K562 (cell line): ENCODE measurements around the gene MAST1. TPM values are rescaled to one million over a fixed set of nuclear protein-coding genes. Genes with fewer than 3 reads are reported as not detected.
A peak's percentile ranks its signal among the peaks of the same experiment; 100 is the strongest.

Experiments used
- ATF1 ChIP-seq, 2 experiments: fragments of 450-650 bp in 1 of 2; IDR thresholded peaks; 2 replicates each; pipeline ENCODE4 v1.6.1; 2016; ENCODE audit warnings: missing compliant biosample characterization in 1 of 2, missing genetic modification characterization in 1 of 2
- BACH1 ChIP-seq: fragments of 200-800 bp; sonication (Bioruptor generic); IDR thresholded peaks from 2 replicates; pipeline ENCODE4 v1.6.1; 2016; ENCODE audit warnings: missing genetic modification characterization, missing compliant biosample characterization
- BCOR ChIP-seq: fragments of 450-650 bp; IDR thresholded peaks from 2 replicates; pipeline ENCODE4 v1.6.1; 2016
- E2F6 ChIP-seq, 2 experiments: IDR thresholded peaks; 2 replicates each; pipeline ENCODE4 v1.6.1; 2011; ENCODE audit warnings: borderline replicate concordance in 1 of 2, control low read depth in 1 of 2, low read depth in 1 of 2, low read length in 1 of 2, mild to moderate bottlenecking in 1 of 2, mixed read lengths in 1 of 2, moderate library complexity in 1 of 2; ENCODE audit not compliant: insufficient read depth in 1 of 2, insufficient read length in 1 of 2, poor library complexity in 1 of 2, severe bottlenecking in 1 of 2; ENCODE audit errors: extremely low read depth in 1 of 2
- EGR1 ChIP-seq: fragments of 450-650 bp; conservative IDR thresholded peaks from 2 replicates; pipeline ENCODE4 v1.6.1; 2017; ENCODE audit warnings: mild to moderate bottlenecking
- GATA2 ChIP-seq: sonication (generic); formaldehyde crosslinking; IDR thresholded peaks from 2 replicates; pipeline ENCODE4 v1.4.0; 2020; ENCODE audit warnings: mild to moderate bottlenecking, missing genetic modification reagents
- MED1 ChIP-seq: sonication (generic); formaldehyde crosslinking; IDR thresholded peaks from 2 replicates; pipeline ENCODE4 v1.8.1; 2023; ENCODE audit warnings: missing genetic modification reagents, borderline replicate concordance
- NR4A1 ChIP-seq, 2 experiments: fragments of 250-450 bp in 1 of 2; fragments of 450-650 bp in 1 of 2; sonication (Bioruptor Pico) in 1 of 2; IDR thresholded peaks; 2 replicates each; pipeline versions ENCODE4 v1.4.0 to v1.6.1; 2016 to 2020; ENCODE audit warnings: mild to moderate bottlenecking in 2 of 2, missing compliant biosample characterization in 1 of 2, missing genetic modification characterization in 1 of 2, moderate library complexity in 1 of 2
- PATZ1 ChIP-seq: fragments of 250-450 bp; sonication (Bioruptor Pico); IDR thresholded peaks from 2 replicates; pipeline ENCODE4 v1.5.0; 2020; ENCODE audit warnings: mild to moderate bottlenecking, borderline replicate concordance
- PRPF4 ChIP-seq: fragments of 200-400 bp; formaldehyde crosslinking; IDR thresholded peaks from one replicate; pipeline ENCODE4 v1.6.1; 2017; ENCODE audit warnings: low read length, low read depth, mild to moderate bottlenecking; ENCODE audit not compliant: insufficient read depth, poor library complexity, severe bottlenecking
- SFPQ ChIP-seq: fragments of 200-400 bp; formaldehyde crosslinking; IDR thresholded peaks from 2 replicates; pipeline ENCODE4 v1.6.1; 2017; ENCODE audit warnings: mild to moderate bottlenecking, low read depth, low read length, moderate library complexity
- SMARCA5 ChIP-seq: fragments of 450-650 bp; IDR thresholded peaks from 2 replicates; pipeline ENCODE4 v1.6.1; 2016
- SMARCC2 ChIP-seq: fragments of 450-650 bp; IDR thresholded peaks from 2 replicates; pipeline ENCODE4 v1.6.1; 2017; ENCODE audit warnings: antibody characterized with exemption, moderate library complexity, mild to moderate bottlenecking, low read depth
- SNAPC5 ChIP-seq: fragments of 250-450 bp; sonication (Bioruptor Pico); IDR thresholded peaks from 2 replicates; pipeline ENCODE4 v1.8.0; 2021; ENCODE audit warnings: moderate library complexity, mild to moderate bottlenecking, inconsistent platforms
- TFAM ChIP-seq: fragments of 250-450 bp; sonication (Bioruptor Pico); conservative IDR thresholded peaks from 2 replicates; pipeline ENCODE4 v1.5.0; 2021; ENCODE audit warnings: mild to moderate bottlenecking, moderate library complexity
- ZNF395 ChIP-seq: fragments of 200-800 bp; sonication (Bioruptor generic); IDR thresholded peaks from 2 replicates; pipeline ENCODE4 v1.6.1; 2017; ENCODE audit warnings: missing genetic modification characterization, missing compliant biosample characterization
- ZNF740 ChIP-seq, 3 experiments: fragments of 200-800 bp in 1 of 3; sonication (Bioruptor generic) in 1 of 3; sonication (generic) in 1 of 3; formaldehyde crosslinking in 1 of 3; IDR thresholded peaks; 2 replicates each; pipeline versions ENCODE4 v1.6.1 to v1.8.0; 2016 to 2022; ENCODE audit warnings: mild to moderate bottlenecking in 2 of 3, missing compliant biosample characterization in 2 of 3, missing genetic modification characterization in 2 of 3, missing genetic modification reagents in 1 of 3
- polyA plus RNA-seq, 8 experiments: library from polyadenylated mRNA; depleted of rRNA in 4 of 8; stranded (reverse) in 5 of 8; unstranded in 3 of 8; fragments of >200 nt; fragmentation: Nextera tagmentation in 2 of 8; fragmentation: Illumina TruSeq in 1 of 8; extraction: Ambion mirVana in 2 of 8; extraction: Trizol in 1 of 8; gene quantifications; 2 replicates each; pipeline versions ENCODE4 v1.2.1 to v1.2.3, GENCODE V29; 2011 to 2014; ENCODE audit warnings: inconsistent platforms in 1 of 8, missing spikeins in 1 of 8
- total RNA-seq, 7 experiments: library from RNA; depleted of rRNA in 6 of 7; stranded (reverse); fragments of >200 nt in 6 of 7; fragmentation: Illumina TruSeq in 2 of 7; extraction: Trizol in 2 of 7; gene quantifications; 2 replicates each; pipeline versions ENCODE4 v1.2.1 to v1.2.3, GENCODE V29; 2011 to 2021; ENCODE audit warnings: low replicate concordance in 1 of 7

Gene MAST1
- total and polyA plus RNA-seq, 9 of the 15 experiments (the other 6 are each of a cell fraction or from before 2014, with no cell fraction given) = 0.48 to 10.3 (median 3.9) TPM

GRCh38 chr19:12886969-12887747, 48.8 kb downstream of the MAST1 start, which contains the start of gene KLF1 (continued):
- TF ChIP-seq NR4A1 (CRISPR knock-in tag; IDR thresholded peaks at IDR 0.05) (no peak), NR4A1 (tag; IDR thresholded peaks at IDR 0.05) (no peak; the same call in none of the 2 replicates), ZNF395 (CRISPR knock-in tag) (no peak), EGR1 (no peak), MED1 (CRISPR knock-in tag) (no peak), GATA2 (CRISPR knock-in tag) (peak; percentile 95), ATF1 (CRISPR knock-in tag; IDR thresholded peaks at IDR 0.05) (no peak), ATF1 (tag; IDR thresholded peaks at IDR 0.05) (peak; percentile 50), SNAPC5 (no peak), SMARCA5 (no peak), BCOR (peak; percentile 55; the same call in 1 of the 2 replicates), ZNF740 (CRISPR knock-in tag; IDR thresholded peaks at IDR 0.05) (peak; percentile 29), ZNF740 (tag; IDR thresholded peaks at IDR 0.05) (peak in 1 of 2 experiments; percentile 42; a peak in 2 of 4 replicates), PATZ1 (CRISPR knock-in tag) (no peak), TFAM (no peak), PRPF4 (no peak), SMARCC2 (peak; percentile 48; the same call in 1 of the 2 replicates), E2F6 (IDR thresholded peaks at IDR 0.05; ENCODE audit: borderline replicate concordance in 1 of 2, extremely low read depth in 1 of 2, insufficient read depth in 1 of 2, insufficient read length in 1 of 2, low read depth in 1 of 2, low read length in 1 of 2, poor library complexity in 1 of 2, severe bottlenecking in 1 of 2) (peak; percentile 97 to 100), SFPQ (no peak), BACH1 (tag) (no peak)
